Thyroid gland (tissue), 4 donors: ENCODE measurements around the gene PKN1.

Experiments
- POLR2A ChIP-seq, 2 donors: fragments of 450-650 bp; IDR thresholded peaks; one replicate each; pipeline ENCODE4 v1.6.1; 2017; ENCODE audit warnings: antibody characterized with exemption in 2 of 2, mild to moderate bottlenecking in 2 of 2, moderate library complexity in 1 of 2
- TF ChIP-seq, protein P1 (sequence below), 6 experiments: fragments of 200-600 bp in 3 of 6; fragments of 450-650 bp in 3 of 6; sonication (generic) in 3 of 6; IDR thresholded peaks; one replicate each; pipeline ENCODE4 v1.5.1; 2016 to 2019; ENCODE audit warnings: antibody characterized with exemption in 6 of 6, mild to moderate bottlenecking in 2 of 6, inconsistent platforms in 1 of 6, moderate library complexity in 1 of 6

DNA sequence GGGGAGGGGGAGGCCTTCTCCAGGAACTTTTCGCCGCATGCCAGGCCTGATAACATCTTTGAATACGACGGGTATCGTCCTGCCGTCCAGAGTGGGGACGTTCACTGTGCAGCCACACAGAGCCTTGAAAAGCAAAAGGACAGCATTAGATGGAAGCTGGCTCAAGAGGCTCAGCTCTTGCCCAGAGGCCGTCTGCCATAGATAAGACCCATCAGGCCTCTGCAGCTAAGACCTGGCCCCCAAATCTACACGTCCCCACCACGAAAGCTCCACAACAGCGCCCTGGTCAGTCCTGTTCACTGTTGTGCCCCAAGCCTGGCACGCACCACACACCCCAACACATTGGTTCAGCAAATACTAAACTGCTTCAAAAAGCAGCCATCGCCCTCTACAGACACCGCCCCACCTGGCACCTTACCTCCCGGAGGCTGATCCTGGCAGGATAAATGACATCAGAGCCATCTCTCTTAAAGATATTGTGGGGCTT is 83.0 kb downstream of the PKN1 start:
- no peak for TF ChIP-seq POLR2A (IDR thresholded peaks at IDR 0.05)
- TF ChIP-seq, protein P1, sequence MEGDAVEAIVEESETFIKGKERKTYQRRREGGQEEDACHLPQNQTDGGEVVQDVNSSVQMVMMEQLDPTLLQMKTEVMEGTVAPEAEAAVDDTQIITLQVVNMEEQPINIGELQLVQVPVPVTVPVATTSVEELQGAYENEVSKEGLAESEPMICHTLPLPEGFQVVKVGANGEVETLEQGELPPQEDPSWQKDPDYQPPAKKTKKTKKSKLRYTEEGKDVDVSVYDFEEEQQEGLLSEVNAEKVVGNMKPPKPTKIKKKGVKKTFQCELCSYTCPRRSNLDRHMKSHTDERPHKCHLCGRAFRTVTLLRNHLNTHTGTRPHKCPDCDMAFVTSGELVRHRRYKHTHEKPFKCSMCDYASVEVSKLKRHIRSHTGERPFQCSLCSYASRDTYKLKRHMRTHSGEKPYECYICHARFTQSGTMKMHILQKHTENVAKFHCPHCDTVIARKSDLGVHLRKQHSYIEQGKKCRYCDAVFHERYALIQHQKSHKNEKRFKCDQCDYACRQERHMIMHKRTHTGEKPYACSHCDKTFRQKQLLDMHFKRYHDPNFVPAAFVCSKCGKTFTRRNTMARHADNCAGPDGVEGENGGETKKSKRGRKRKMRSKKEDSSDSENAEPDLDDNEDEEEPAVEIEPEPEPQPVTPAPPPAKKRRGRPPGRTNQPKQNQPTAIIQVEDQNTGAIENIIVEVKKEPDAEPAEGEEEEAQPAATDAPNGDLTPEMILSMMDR (IDR thresholded peaks at IDR 0.05) = no peak
